Ovary (tissue), 9 donors: ENCODE data around the gene RNF7. TPM values are rescaled to one million over a fixed set of nuclear protein-coding genes. Genes with fewer than 3 reads are reported as not detected.

Source experiments
- DNase-seq, 5 donors: peaks; one replicate each; pipeline ENCODE4 v3.0.0-alpha.2; 2019 to 2020
- H3K27ac ChIP-seq, 2 donors: fragments of 200-600 bp; one replicate each; pipeline versions ENCODE4 v1.5.1 to v1.8.0; 2019 to 2022
- H3K27me3 ChIP-seq: fragments of 200-600 bp; one replicate; pipeline ENCODE4 v1.8.0; 2022
- H3K36me3 ChIP-seq: fragments of 200-600 bp; sonication (generic); one replicate; pipeline ENCODE4 v1.5.1; 2019
- H3K4me1 ChIP-seq: one replicate; pipeline ENCODE4 v1.8.1; 2013; ENCODE audit warnings: mild to moderate bottlenecking, moderate library complexity; ENCODE audit not compliant: insufficient read depth
- H3K4me3 ChIP-seq: fragments of 200-600 bp; sonication (generic); one replicate; pipeline ENCODE4 v1.5.1; 2017
- H3K9me3 ChIP-seq, 2 donors: fragments of 200-600 bp in 1 of 2; sonication (generic) in 1 of 2; one replicate each; pipeline versions ENCODE4 v1.5.1 to v1.8.1; 2013 to 2019; ENCODE audit warnings: mild to moderate bottlenecking in 1 of 2, moderate library complexity in 1 of 2
- EP300 ChIP-seq: sonication (generic); formaldehyde crosslinking; IDR thresholded peaks from one replicate; pipeline ENCODE4 v1.6.1; 2017; ENCODE audit warnings: antibody characterized with exemption
- POLR2A ChIP-seq: fragments of 450-650 bp; IDR thresholded peaks from one replicate; pipeline ENCODE4 v1.6.1; 2017; ENCODE audit warnings: antibody characterized with exemption, mild to moderate bottlenecking, moderate library complexity
- WGBS, 3 donors: extraction: QIAGEN DNeasy Blood & Tissue Kit in 1 of 3; methylation state at CpG; one replicate each; pipeline versions ENCODE4 v1.1.5 to v1.1.7; 2013 to 2017; 5-methylcytosine and 5-hydroxymethylcytosine counted together
- intact Hi-C, 4 donors: fragments of 100-400 bp; cut with DNase I; formaldehyde crosslinking; loops; one replicate each; pipeline versions ENCODE4 v1.11.0 to v1.15.1; 2022 to 2023
- polyA plus RNA-seq, 2 donors: library from polyadenylated mRNA; stranded (reverse); fragments of 200-250 nt in 1 of 2; fragments of 350-450 nt in 1 of 2; fragmentation: Illumina TruSeq in 1 of 2; extraction: RNeasy Lipid Tissue Mini Kit (QIAGEN cat#74804) in 1 of 2; gene quantifications; one replicate each; pipeline ENCODE4 v1.2.3, GENCODE V29; 2013 to 2014
- total RNA-seq, 7 donors: library from RNA; depleted of rRNA in 2 of 7; stranded (reverse); fragments of >200 nt in 2 of 7; fragmentation: NEBNext Ultra II Directional in 3 of 7; extraction: Animal tissue kit (Norgen Biotek cat#: 25700) in 3 of 7; gene quantifications; one replicate each; pipeline versions ENCODE4 v1.1.0 to v1.2.4, GENCODE V29; 2016 to 2023
- TF ChIP-seq, protein P1 (sequence below), 3 donors: fragments of 450-650 bp in 2 of 3; fragments of 200-600 bp in 1 of 3; IDR thresholded peaks; one replicate each; pipeline versions ENCODE4 v1.5.1 to v1.8.0; 2016 to 2022; ENCODE audit warnings: antibody characterized with exemption in 3 of 3, mild to moderate bottlenecking in 1 of 3
- donor health status: DM: no; HTN: no; CAD: no; lungs with moderate emphysema.
- donor health status: DM: no; HTN: no; CAD: no.
- donor health status: Bipolar disorder and iron deficiency.
- donor health status: DM: yes; HTN: yes; CAD: no.
- donor health status: DM: no; HTN: no; CAD: no.
- donor health status: DM: yes; HTN: yes; CAD: no.

Gene RNF7
- total and polyA plus RNA-seq, 9 donors, result 70.2 to 100 (median 79.1) TPM

DNA sequence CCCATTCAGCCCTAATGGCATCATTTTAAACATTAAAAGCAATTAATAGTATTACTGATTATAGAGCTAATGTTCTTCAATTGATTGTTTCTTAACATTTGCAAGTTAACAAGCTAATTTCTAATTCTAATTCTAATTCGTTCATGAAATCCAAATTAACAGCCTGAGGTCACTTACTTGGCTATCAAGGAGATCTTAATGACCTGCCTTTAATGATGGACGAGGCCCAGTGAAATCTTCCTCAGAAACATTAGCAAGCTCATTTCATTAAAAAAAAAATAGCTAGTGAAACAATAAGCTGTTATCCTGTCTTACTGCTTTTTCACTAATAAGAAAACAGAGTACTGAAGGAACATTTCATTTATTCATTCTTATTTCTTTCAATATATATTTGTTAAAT, 15.4 kb upstream of the RNF7 start:
- no peaks in the 10 kb centered on the region for H3K9me3 ChIP-seq
- DNase-seq, result no peak
- no peaks in the 10 kb centered on the region for H3K4me1 ChIP-seq
- intact Hi-C loops, result no loop called here
- no peak overlapping the region for H3K4me3 ChIP-seq
- 82 to 89% (median 84%) methylated on average over 2 of the region's 2 CpGs for WGBS, 3 donors
- no peak for TF ChIP-seq POLR2A
- TF ChIP-seq, protein P1, sequence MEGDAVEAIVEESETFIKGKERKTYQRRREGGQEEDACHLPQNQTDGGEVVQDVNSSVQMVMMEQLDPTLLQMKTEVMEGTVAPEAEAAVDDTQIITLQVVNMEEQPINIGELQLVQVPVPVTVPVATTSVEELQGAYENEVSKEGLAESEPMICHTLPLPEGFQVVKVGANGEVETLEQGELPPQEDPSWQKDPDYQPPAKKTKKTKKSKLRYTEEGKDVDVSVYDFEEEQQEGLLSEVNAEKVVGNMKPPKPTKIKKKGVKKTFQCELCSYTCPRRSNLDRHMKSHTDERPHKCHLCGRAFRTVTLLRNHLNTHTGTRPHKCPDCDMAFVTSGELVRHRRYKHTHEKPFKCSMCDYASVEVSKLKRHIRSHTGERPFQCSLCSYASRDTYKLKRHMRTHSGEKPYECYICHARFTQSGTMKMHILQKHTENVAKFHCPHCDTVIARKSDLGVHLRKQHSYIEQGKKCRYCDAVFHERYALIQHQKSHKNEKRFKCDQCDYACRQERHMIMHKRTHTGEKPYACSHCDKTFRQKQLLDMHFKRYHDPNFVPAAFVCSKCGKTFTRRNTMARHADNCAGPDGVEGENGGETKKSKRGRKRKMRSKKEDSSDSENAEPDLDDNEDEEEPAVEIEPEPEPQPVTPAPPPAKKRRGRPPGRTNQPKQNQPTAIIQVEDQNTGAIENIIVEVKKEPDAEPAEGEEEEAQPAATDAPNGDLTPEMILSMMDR (IDR thresholded peaks at IDR 0.05), result no peak
- TF ChIP-seq EP300, result no peak
- no peak overlapping the region for H3K27ac ChIP-seq
- no peaks in the 10 kb centered on the region for H3K36me3 ChIP-seq
- H3K27me3 ChIP-seq, result no peaks in the 10 kb centered on the region

DNA sequence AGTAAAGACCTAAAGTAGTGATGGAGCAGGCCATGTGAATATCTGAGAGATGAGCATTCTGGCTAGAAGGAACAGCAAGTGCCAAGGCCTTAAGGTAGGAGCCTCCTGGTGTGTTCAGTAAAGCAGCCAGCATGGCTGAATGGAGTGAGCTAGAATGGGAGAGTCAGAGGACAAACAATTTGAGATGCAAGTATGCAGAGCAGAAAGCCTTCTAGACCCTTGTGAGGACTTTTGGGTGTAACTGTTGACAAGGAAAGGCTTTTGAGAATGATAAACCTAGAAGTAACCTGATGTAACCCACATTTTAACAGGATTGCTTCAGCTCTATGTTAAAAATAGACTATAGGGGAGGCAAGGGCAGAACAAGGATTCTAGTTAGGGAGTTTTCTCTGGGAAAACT, 14.8 kb upstream of the RNF7 start:
- H3K27me3 ChIP-seq, result no peaks in the 10 kb centered on the region
- H3K4me1 ChIP-seq, result no peaks in the 10 kb centered on the region
- intact Hi-C loops, result no loop called here
- H3K9me3 ChIP-seq, result no peaks in the 10 kb centered on the region
- no peaks in the 10 kb centered on the region for H3K36me3 ChIP-seq
- DNase-seq, result no peak
- no peak overlapping the region for H3K4me3 ChIP-seq
- no peak overlapping the region for H3K27ac ChIP-seq
- TF ChIP-seq, protein P1 (IDR thresholded peaks at IDR 0.05), result no peak

DNA sequence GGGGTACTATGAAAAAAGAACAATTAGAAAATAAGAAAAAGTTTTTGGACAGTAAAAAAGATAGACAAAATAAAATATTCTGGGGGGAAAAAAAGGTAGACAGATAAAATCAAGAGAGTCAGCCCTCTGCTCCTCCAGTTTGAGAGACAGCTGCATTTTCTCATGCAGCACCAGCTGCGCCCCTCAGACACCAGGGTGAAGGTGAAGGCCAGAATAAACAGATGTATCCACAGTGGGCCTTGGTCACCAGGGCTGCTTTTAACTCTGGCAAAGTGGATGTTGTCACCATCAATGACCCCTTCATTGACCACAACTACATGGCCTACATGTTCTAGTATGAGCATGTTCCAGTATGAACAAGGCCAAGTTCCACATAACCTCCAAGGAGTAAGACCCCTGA, 13.9 kb upstream of the RNF7 start:
- Histone ChIP-seq H3K4me3 (no peak overlapping the region), H3K36me3 (no peaks in the 10 kb centered on the region), H3K27ac (no peak overlapping the region), H3K27me3 (no peaks in the 10 kb centered on the region), H3K9me3 (no peaks in the 10 kb centered on the region), H3K4me1 (no peaks in the 10 kb centered on the region)
- no peak for DNase-seq
- TF ChIP-seq EP300, result no peak
- TF ChIP-seq POLR2A, result no peak
- TF ChIP-seq, protein P1 (IDR thresholded peaks at IDR 0.05), result no peak
- WGBS, 3 donors, result 88 to 100% (median 96%) methylated on average over 1 of the region's 1 CpG
- intact Hi-C loops, result no loop called here

DNA sequence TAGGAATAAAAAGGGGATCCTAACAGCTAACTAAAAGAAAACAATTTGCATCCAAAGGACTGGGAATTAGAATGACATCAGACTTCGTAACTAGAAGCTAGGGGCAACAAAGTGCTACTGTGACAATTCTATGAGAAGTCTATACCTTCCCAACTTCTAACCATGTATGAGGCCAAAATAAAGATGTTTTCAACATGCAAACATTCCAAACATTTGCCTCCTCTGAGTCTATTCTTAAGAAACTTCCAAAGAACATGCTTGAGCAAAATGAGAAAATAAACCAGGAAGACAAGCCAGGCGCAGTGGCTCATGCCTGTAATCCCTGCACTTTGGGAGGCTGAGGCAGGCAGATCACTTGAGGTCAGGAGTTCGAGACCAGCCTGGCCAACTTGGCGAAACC, 13.1 kb upstream of the RNF7 start:
- no peaks in the 10 kb centered on the region for H3K4me1 ChIP-seq
- no peak overlapping the region for H3K4me3 ChIP-seq
- H3K36me3 ChIP-seq, result no peaks in the 10 kb centered on the region
- H3K27me3 ChIP-seq, result no peaks in the 10 kb centered on the region
- H3K27ac ChIP-seq, result no peak overlapping the region
- 91 to 98% (median 95%) methylated on average over 4 of the region's 4 CpGs for WGBS, 3 donors
- no peaks in the 10 kb centered on the region for H3K9me3 ChIP-seq
- TF ChIP-seq POLR2A, result no peak
- no peak for TF ChIP-seq EP300
- TF ChIP-seq, protein P1 (IDR thresholded peaks at IDR 0.05), result no peak
- intact Hi-C loops, result no loop called here
- no peak for DNase-seq

GRCh38 chr3:141726483-141726882, 11.6 kb upstream of the RNF7 start:
- no peak for DNase-seq
- Histone ChIP-seq H3K4me1 (no peaks in the 10 kb centered on the region), H3K27ac (no peak overlapping the region), H3K9me3 (no peaks in the 10 kb centered on the region), H3K27me3 (no peaks in the 10 kb centered on the region), H3K36me3 (no peaks in the 10 kb centered on the region), H3K4me3 (no peak overlapping the region)
- intact Hi-C loops, result no loop called here
- WGBS, 3 donors, result 30 to 50% (median 46%) methylated on average over 1 of the region's 1 CpG
- TF ChIP-seq, protein P1 (IDR thresholded peaks at IDR 0.05), result no peak
- TF ChIP-seq POLR2A (no peak), EP300 (no peak)
